Epithelial cell of proximal tubule (primary cell): ENCODE data around the gene PACSIN1. TPM values are rescaled to one million over a fixed set of nuclear protein-coding genes. Genes with fewer than 3 reads are reported as not detected.

Experiments used
- DNase-seq: peaks from one replicate; pipeline ENCODE4 v3.0.0-alpha.2; 2011; ENCODE audit warnings: low read depth
- H3K4me3 ChIP-seq: 2 replicates; pipeline ENCODE4 v1.5.1; 2011; ENCODE audit warnings: low read depth, mild to moderate bottlenecking, low read length
- total RNA-seq: library from RNA; depleted of rRNA; stranded (reverse); fragments of >200 nt; gene quantifications from 2 replicates; pipeline ENCODE4 v1.2.3, GENCODE V29; 2015
- TF ChIP-seq, protein P1 (sequence below): conservative IDR thresholded peaks from 2 replicates; pipeline ENCODE4 v1.5.1; 2012; ENCODE audit warnings: low read depth, mild to moderate bottlenecking, low read length

PACSIN1 gene
- total RNA-seq, 1 donor from 2014 or later: 1.9 TPM

DNA sequence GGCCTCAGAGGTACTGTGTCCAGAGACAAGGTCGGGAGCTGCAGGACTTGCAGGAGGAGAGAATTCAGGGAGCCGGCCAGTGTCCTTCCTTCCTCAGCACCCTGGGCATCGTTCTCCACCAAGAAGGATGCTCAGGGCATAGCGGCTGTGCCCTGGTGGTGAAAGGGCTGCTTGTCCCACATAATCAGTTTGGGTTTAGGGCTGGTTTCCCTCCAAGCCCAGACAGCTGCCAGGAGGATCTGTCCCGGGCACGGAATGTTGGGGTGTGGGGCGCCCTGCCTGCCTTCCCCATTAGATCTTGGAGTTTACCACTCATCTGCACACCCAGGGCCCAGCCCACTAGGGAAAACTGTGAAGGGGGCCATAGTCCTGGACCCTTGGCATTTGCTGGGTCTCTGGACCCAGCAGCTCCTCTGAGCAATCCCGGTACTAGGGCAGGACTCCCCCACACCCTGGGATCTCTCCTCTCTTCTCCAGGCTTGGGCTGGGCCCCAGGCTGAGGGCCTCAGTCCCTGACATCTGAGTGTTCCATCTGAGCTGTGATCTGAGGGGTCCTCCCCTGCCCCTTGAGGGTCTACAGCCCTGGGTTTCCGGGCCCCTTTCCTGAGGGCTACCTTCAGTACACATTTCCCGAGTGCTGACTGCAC lies 108.9 kb downstream of the PACSIN1 start:
- TF ChIP-seq, protein P1, sequence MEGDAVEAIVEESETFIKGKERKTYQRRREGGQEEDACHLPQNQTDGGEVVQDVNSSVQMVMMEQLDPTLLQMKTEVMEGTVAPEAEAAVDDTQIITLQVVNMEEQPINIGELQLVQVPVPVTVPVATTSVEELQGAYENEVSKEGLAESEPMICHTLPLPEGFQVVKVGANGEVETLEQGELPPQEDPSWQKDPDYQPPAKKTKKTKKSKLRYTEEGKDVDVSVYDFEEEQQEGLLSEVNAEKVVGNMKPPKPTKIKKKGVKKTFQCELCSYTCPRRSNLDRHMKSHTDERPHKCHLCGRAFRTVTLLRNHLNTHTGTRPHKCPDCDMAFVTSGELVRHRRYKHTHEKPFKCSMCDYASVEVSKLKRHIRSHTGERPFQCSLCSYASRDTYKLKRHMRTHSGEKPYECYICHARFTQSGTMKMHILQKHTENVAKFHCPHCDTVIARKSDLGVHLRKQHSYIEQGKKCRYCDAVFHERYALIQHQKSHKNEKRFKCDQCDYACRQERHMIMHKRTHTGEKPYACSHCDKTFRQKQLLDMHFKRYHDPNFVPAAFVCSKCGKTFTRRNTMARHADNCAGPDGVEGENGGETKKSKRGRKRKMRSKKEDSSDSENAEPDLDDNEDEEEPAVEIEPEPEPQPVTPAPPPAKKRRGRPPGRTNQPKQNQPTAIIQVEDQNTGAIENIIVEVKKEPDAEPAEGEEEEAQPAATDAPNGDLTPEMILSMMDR: no peak
- no peak for DNase-seq
- no peak overlapping the region for H3K4me3 ChIP-seq

DNA sequence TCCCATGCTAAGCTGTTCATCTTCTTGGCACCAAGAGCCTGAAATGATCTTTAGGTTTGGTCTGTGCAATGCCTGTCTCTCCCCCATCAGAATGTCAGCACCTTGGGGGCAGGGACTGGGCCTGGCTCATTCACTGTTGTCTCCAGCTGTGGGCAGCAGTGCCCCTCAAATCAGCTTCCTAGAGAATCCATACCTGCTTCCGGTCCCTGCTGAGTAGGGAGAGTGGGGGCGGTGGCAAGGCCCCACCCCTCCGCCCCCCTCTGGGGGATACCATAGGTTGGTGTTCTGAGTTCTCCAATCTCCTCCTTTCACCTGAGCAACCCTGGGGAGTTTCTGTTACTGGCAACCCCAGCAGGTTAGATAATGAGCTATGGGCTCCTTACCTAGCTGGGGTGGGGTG lies 109.5 kb downstream of the PACSIN1 start:
- H3K4me3 ChIP-seq: no peak overlapping the region
- DNase-seq: no peak
- TF ChIP-seq, protein P1: no peak

DNA sequence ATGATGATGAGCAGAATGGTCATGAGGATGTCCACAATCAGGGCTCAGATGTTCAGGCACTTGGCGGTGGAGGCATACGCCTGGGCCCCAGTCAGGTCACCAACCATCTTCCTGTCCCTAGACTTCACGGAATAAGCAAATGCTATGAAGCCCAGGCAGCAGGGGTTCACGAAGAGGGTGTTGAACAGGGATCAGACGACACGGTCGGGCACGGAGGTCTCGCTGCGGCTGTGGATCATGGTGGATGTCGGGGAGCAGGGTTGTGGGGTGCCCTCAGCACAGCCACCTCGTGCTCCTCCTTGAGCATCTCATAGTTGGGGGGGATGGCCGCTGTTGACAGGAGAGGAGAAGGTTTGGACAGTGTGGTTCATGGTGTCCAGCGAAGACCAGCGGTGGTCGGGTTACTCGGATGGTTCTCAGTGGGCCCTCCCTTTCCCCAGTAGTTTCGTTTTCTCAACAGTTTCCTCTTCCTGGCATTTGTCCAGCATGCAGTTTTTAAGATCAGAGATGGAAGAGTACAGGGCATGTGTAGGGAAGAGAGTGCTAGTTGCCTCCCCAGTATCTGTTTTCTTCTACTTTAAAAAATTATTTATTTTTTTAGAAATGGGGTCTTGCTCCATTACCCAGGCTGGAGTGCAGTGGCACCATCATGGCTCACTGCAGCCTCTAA lies 110.5 kb downstream of the PACSIN1 start:
- H3K4me3 ChIP-seq: no peak overlapping the region
- DNase-seq: no peak
- TF ChIP-seq, protein P1: no peak

DNA sequence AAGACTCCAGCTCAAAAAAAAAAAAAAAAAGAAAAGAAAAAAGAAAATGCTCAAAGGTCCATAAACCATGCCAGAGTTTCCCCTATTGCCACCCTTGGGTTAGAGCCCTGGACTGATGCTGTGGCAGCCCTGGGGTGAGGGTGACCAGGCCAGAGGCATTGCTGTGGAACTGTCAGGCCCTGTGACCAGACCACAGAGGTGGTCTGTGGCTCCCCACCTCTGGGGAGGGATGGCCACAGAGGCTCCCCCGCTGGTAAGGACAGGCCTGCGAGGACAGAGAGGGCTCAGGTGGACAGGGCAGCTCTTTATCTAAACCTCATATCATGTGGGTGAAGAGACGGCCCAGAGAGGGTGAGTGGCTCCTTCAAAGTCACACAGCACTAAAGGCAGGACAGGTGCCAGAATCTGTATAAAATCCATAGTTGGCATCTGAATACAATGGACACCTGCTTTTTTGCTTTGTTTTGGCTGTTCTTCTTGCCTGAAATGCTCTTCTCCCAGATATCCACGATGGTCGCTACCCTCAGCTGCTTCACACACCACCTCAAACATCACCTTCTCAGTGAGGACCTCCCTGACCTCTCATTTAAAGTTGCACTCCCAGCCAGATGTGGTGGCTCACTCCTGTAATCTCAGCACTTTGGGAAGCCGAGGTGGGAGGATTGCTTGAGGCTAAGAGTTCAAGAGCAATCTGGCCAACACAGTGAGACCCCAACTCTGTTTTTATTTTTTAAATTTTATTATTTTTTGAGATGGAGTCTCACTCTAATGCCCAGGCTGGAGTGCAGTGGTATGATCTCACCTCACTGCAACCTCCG lies 112.8 kb downstream of the PACSIN1 start:
- TF ChIP-seq, protein P1: no peak
- no peak overlapping the region for H3K4me3 ChIP-seq
- no peak for DNase-seq

DNA sequence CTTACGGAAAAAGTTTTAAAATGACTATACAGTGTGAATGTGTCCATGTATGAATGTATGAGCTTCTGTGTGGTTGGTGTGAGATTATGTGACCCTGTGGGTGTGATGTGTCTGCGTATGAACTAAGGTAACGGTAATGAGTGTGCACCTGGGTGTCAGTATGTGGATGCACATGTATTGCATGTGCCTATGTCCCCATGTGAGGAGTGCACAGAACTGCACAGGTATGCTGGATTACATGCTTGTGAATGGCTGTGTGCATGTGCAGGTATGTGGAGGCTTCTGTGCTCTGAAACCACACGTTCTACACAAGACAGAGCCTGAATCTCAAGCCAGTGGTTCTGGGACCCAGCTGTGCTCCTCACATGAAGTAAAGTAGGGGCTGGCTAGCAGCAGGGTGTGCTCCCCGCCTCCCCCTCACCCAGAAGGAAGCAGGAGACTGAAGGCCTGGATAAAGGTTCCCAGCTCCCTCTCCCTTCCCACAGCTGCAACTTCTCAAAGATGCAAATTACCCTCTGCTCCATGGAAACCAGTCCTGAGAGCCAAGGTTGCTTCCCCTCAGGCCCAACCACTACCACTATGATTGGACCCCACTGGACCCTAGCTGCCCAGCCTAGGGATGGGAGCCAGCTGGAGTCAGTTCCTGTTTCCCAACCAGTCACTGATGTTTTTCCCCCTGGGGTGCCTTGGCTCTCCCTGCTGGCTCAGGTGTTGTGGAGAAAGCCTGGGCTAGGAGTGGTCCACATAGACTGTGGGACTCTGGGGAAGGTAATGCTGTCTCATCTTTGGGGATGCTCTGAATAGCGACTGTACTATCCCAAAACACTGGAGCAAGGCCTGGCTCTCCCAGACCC lies 115.1 kb downstream of the PACSIN1 start:
- no peak overlapping the region for H3K4me3 ChIP-seq
- TF ChIP-seq, protein P1: no peak
- DNase-seq: no peak

DNA sequence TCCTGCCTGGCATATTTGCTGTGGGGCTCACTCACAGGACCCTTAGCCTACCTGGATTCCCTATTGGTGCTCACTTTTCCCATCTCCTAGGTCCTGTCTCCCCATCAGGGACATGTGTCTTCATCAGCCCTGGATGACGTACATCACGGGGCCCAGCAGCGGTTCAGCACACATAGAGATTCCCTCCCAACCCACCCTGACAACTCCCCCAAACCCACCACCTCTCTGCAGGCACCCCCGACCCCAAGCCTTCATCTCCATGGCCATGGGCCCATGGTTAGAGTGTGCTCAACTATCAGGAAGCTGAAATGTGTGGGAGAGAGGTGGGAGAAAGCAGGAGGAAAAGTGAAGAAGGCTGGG lies 115.7 kb downstream of the PACSIN1 start:
- TF ChIP-seq, protein P1: no peak
- H3K4me3 ChIP-seq: no peak overlapping the region
- no peak for DNase-seq
